Smooth muscle cell (in vitro differentiated cells): ENCODE measurements around the gene MEGF10. TPM values are rescaled to one million over a fixed set of nuclear protein-coding genes. Genes with fewer than 3 reads are reported as not detected.

Experiments used
- DNase-seq: peaks from one replicate; lab custom pipeline; 2025; ENCODE audit not compliant: unreplicated experiment; lab: John Stamatoyannopoulos, UW
- H2AFZ ChIP-seq: fragments of 200-600 bp; sonication (generic); 2 replicates; pipeline ENCODE4 v1.6.0; 2016; ENCODE audit warnings: antibody characterized with exemption, low read depth, mild to moderate bottlenecking
- H3F3A ChIP-seq: fragments of 200-600 bp; sonication (generic); 2 replicates; pipeline ENCODE4 v1.6.0; 2017; ENCODE audit warnings: antibody characterized with exemption, low read depth
- H3K27ac ChIP-seq: fragments of 200-600 bp; sonication (generic); 2 replicates; pipeline ENCODE4 v1.5.1; 2016; ENCODE audit warnings: low read depth, mild to moderate bottlenecking
- H3K27me3 ChIP-seq: fragments of 200-600 bp; sonication (generic); 2 replicates; pipeline ENCODE4 v1.6.1; 2016; ENCODE audit warnings: low read depth, mild to moderate bottlenecking
- H3K36me3 ChIP-seq: fragments of 200-600 bp; sonication (generic); 2 replicates; pipeline ENCODE4 v1.5.1; 2016; ENCODE audit warnings: low read depth
- H3K4me1 ChIP-seq: fragments of 200-600 bp; sonication (generic); 2 replicates; pipeline ENCODE4 v1.5.1; 2016; ENCODE audit warnings: low read depth
- H3K4me2 ChIP-seq: fragments of 200-600 bp; sonication (generic); 2 replicates; pipeline ENCODE4 v1.6.0; 2016; ENCODE audit warnings: mild to moderate bottlenecking
- H3K4me3 ChIP-seq: fragments of 200-600 bp; sonication (generic); 2 replicates; pipeline ENCODE4 v1.5.1; 2016; ENCODE audit warnings: mild to moderate bottlenecking
- H3K79me2 ChIP-seq: fragments of 200-600 bp; sonication (generic); 2 replicates; pipeline ENCODE4 v1.6.0; 2016; ENCODE audit warnings: low read depth, mild to moderate bottlenecking
- H3K9ac ChIP-seq: fragments of 200-600 bp; sonication (generic); 2 replicates; pipeline ENCODE4 v1.6.0; 2016; ENCODE audit warnings: low read depth
- H3K9me3 ChIP-seq: fragments of 200-600 bp; sonication (generic); replicated peaks from 2 replicates; pipeline ENCODE4 v1.5.1; 2016; ENCODE audit warnings: low read depth
- H4K20me1 ChIP-seq: fragments of 200-600 bp; sonication (generic); 2 replicates; pipeline ENCODE4 v1.6.0; 2016; ENCODE audit warnings: low read depth
- WGBS: methylation state at CpG from one replicate; pipeline ENCODE4 v1.1.7; 2016; ENCODE audit warnings: low lambda C conversion rate; 5-methylcytosine and 5-hydroxymethylcytosine counted together
- polyA plus RNA-seq: library from polyadenylated mRNA; unstranded; fragments of >200 nt; fragmentation: Nextera tagmentation; extraction: Ambion mirVana; gene quantifications from 2 replicates; pipeline ENCODE4 v1.2.1, GENCODE V29; 2016
- total RNA-seq: library from RNA; depleted of rRNA; stranded (reverse); fragments of >200 nt; gene quantifications from 2 replicates; pipeline ENCODE4 v1.2.3, GENCODE V29; 2014
- TF ChIP-seq, protein P1 (sequence below): fragments of 200-600 bp; sonication (generic); IDR thresholded peaks from 2 replicates; pipeline ENCODE4 v1.5.1; 2017; ENCODE audit warnings: borderline replicate concordance, mild to moderate bottlenecking, antibody characterized with exemption; ENCODE audit not compliant: insufficient read depth, poor library complexity, severe bottlenecking

MEGF10 gene
- total and polyA plus RNA-seq, 2 experiments from 2014 or later = 0.83 to 3.6 TPM

DNA sequence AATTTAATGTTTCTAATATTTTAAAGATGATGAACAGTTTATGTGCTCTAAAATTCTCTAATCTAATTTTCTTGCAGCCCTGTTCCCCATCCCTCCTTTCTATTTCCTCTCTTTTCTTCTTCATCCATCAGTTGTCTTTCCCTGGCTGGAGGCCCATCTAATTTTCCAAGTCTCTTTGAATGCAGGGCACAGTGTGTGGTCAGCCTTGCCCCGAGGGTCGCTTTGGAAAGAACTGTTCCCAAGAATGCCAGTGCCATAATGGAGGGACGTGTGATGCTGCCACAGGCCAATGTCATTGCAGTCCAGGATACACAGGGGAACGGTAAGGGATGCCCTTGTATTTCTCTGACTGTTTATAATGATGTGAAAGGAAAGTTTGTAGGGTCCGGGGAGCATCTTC lies 111.8 kb downstream of the MEGF10 start:
- H3K4me3 ChIP-seq = no peak overlapping the region
- no peak overlapping the region for H3K4me2 ChIP-seq
- H3K79me2 ChIP-seq = no peaks in the 10 kb centered on the region
- H4K20me1 ChIP-seq = no peaks in the 10 kb centered on the region
- H3K4me1 ChIP-seq = peaks cover 10% of the 10 kb centered on the region
- DNase-seq = no peak
- H3F3A ChIP-seq = no peaks in the 10 kb centered on the region
- TF ChIP-seq, protein P1, sequence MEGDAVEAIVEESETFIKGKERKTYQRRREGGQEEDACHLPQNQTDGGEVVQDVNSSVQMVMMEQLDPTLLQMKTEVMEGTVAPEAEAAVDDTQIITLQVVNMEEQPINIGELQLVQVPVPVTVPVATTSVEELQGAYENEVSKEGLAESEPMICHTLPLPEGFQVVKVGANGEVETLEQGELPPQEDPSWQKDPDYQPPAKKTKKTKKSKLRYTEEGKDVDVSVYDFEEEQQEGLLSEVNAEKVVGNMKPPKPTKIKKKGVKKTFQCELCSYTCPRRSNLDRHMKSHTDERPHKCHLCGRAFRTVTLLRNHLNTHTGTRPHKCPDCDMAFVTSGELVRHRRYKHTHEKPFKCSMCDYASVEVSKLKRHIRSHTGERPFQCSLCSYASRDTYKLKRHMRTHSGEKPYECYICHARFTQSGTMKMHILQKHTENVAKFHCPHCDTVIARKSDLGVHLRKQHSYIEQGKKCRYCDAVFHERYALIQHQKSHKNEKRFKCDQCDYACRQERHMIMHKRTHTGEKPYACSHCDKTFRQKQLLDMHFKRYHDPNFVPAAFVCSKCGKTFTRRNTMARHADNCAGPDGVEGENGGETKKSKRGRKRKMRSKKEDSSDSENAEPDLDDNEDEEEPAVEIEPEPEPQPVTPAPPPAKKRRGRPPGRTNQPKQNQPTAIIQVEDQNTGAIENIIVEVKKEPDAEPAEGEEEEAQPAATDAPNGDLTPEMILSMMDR = no peak
- H2AFZ ChIP-seq = no peak overlapping the region
- H3K9me3 ChIP-seq = no peaks in the 10 kb centered on the region
- H3K36me3 ChIP-seq = no peaks in the 10 kb centered on the region
- H3K27ac ChIP-seq = no peak overlapping the region
- no peaks in the 10 kb centered on the region for H3K27me3 ChIP-seq
- no peak overlapping the region for H3K9ac ChIP-seq
- WGBS = 93% methylated on average over 5 of the region's 5 CpGs

DNA sequence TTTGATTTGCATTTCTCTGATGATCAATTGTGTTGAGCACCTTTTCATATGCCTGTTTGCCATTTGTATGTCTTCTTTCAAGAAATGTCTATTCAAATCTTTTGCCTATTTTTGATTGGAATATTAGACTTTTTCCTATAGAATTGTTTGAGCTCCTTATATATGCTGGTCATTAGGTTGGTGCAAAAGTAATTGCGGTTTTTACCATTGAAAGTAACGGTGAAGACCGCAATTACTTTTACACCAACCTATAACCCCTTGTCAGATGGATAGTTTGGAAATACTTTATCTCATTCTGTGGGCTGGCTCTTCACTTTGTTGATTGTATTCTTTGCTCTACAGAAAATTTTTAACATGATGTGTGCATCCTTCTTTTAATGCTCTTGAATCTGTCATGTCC lies 113.6 kb downstream of the MEGF10 start:
- Histone ChIP-seq H3F3A (no peaks in the 10 kb centered on the region), H3K27me3 (no peaks in the 10 kb centered on the region), H3K4me3 (no peak overlapping the region), H3K4me1 (peaks cover 10% of the 10 kb centered on the region), H3K27ac (no peak overlapping the region), H3K9me3 (no peaks in the 10 kb centered on the region), H3K9ac (no peak overlapping the region), H2AFZ (no peak overlapping the region), H3K4me2 (no peak overlapping the region), H3K36me3 (no peaks in the 10 kb centered on the region), H3K79me2 (no peaks in the 10 kb centered on the region), H4K20me1 (no peaks in the 10 kb centered on the region)
- TF ChIP-seq, protein P1 = no peak
- WGBS = 97% methylated on average over 3 of the region's 3 CpGs
- no peak for DNase-seq

DNA sequence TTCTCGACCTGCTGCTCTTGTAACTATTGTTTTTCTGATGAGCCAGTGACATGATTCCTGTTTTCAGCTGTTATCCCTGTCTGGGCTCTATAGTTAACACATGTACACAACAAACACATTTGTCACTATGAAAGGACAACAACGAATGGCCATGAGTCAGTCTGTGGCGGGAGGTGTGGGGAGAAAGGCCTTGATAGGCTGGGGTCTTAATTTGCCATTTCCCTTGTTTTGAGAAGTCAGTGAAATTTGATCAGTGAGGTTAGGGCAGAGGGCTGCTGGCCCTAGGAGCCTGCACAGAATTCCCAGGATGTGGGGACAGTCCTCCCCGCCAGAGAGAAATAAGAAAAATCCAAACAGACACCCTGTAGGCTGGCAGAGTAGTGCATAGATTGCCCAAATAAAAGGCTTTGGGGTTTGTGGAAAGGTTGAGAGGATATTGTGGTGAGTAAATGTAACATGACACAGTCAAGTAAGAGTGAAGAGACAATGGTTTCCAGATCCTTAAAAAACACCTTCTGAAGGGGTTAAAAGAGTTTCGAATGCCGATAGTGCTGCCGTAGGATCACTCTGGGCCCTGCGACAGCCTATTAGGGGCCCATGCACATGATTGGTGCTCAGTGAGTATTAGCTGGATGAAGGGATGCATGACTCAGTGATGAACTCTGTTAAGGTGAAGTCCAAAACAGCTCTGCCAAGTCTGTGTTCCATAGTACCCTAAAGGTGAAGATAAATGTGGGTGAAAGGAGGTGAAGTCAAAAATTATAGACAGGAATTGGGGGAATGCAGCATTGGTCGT lies 115.9 kb downstream of the MEGF10 start:
- WGBS = 44% methylated on average over 9 of the region's 9 CpGs
- H2AFZ ChIP-seq = no peak overlapping the region
- H3K4me1 ChIP-seq = peaks cover 10% of the 10 kb centered on the region

More for the DNA sequence above, 115.9 kb downstream of the MEGF10 start:
- H3F3A ChIP-seq = no peaks in the 10 kb centered on the region
- H3K36me3 ChIP-seq = no peaks in the 10 kb centered on the region
- H3K4me2 ChIP-seq = no peak overlapping the region
- TF ChIP-seq, protein P1 = no peak
- H3K9me3 ChIP-seq = no peaks in the 10 kb centered on the region
- no peak overlapping the region for H3K4me3 ChIP-seq
- no peaks in the 10 kb centered on the region for H3K27me3 ChIP-seq
- H4K20me1 ChIP-seq = no peaks in the 10 kb centered on the region
- H3K79me2 ChIP-seq = no peaks in the 10 kb centered on the region
- no peak for DNase-seq
- no peak overlapping the region for H3K9ac ChIP-seq
- H3K27ac ChIP-seq = no peak overlapping the region
